CD4-positive, alpha-beta T cell (primary cell): ENCODE results near the gene PDZD8. TPM values are rescaled to one million over a fixed set of nuclear protein-coding genes. Genes with fewer than 3 reads are reported as not detected.

Experiments used
- ATAC-seq: fragments of 200-7000 bp; cut with Tn5 transposase; one replicate; pipeline ENCODE4 v1.10.0; 2022; ENCODE audit warnings: mild to moderate bottlenecking; ENCODE audit not compliant: poor library complexity
- CTCF ChIA-PET: fragments of 350-600 bp; sonication (Branson Sonifier 250); formaldehyde crosslinking; loops from one replicate; lab custom pipeline; 2021; ENCODE audit warnings: antibody characterized with exemption, inconsistent platforms; lab: Charles Lee
- POLR2A ChIA-PET: fragments of 350-600 bp; sonication (Branson Sonifier 250); formaldehyde crosslinking; loops from one replicate; lab custom pipeline; 2021; ENCODE audit warnings: antibody characterized with exemption, inconsistent platforms; lab: Charles Lee
- DNase-seq, 14 experiments: peaks; one replicate each; pipeline ENCODE4 v3.0.0-alpha.2; 2013 to 2020; ENCODE audit warnings: mixed read lengths in 2 of 14
- H3K27ac ChIP-seq, 2 donors: one replicate each; pipeline versions ENCODE4 v1.5.1 to v1.7.0; 2013; ENCODE audit warnings: low read length in 2 of 2, low read depth in 1 of 2, mild to moderate bottlenecking in 1 of 2
- H3K27me3 ChIP-seq, 2 experiments: 1 replicate in 1 of 2; 2 replicates in 1 of 2; pipeline versions ENCODE4 v1.6.1 to v1.7.0; 2013; ENCODE audit warnings: low read length in 2 of 2, control low read depth in 1 of 2, mild to moderate bottlenecking in 1 of 2, moderate library complexity in 1 of 2; ENCODE audit not compliant: insufficient read depth in 2 of 2, control insufficient read depth in 1 of 2
- H3K36me3 ChIP-seq: one replicate; pipeline ENCODE4 v1.6.1; 2013; ENCODE audit warnings: low read length, control low read depth; ENCODE audit not compliant: insufficient read depth
- H3K4me1 ChIP-seq: one replicate; pipeline ENCODE4 v1.6.1; 2013; ENCODE audit warnings: low read length, control low read depth; ENCODE audit not compliant: insufficient read depth
- H3K4me3 ChIP-seq: one replicate; pipeline ENCODE4 v1.5.1; 2013; ENCODE audit warnings: mild to moderate bottlenecking, low read length, moderate library complexity
- H3K9me3 ChIP-seq, 2 experiments: 1 replicate in 1 of 2; 2 replicates in 1 of 2; pipeline versions ENCODE4 v1.6.1 to v1.7.0; 2013; ENCODE audit warnings: low read length in 2 of 2, mild to moderate bottlenecking in 2 of 2, control low read depth in 1 of 2, moderate library complexity in 1 of 2; ENCODE audit not compliant: control insufficient read depth in 1 of 2, insufficient read depth in 1 of 2
- H3K27ac Mint-ChIP-seq: one replicate; pipeline ENCODE4 v1.8.0; 2020; ENCODE audit warnings: mixed read lengths
- H3K27me3 Mint-ChIP-seq: one replicate; pipeline ENCODE4 v1.8.0; 2021; ENCODE audit warnings: mixed read lengths
- H3K36me3 Mint-ChIP-seq: one replicate; pipeline ENCODE4 v1.8.0; 2021; ENCODE audit warnings: low read depth, mixed read lengths
- H3K4me1 Mint-ChIP-seq: one replicate; pipeline ENCODE4 v1.8.0; 2021; ENCODE audit warnings: low read depth, mixed read lengths
- H3K4me3 Mint-ChIP-seq: one replicate; pipeline ENCODE4 v1.8.0; 2020; ENCODE audit warnings: mild to moderate bottlenecking, mixed read lengths
- H3K9me3 Mint-ChIP-seq: one replicate; pipeline ENCODE4 v1.8.0; 2020; ENCODE audit warnings: mixed read lengths
- intact Hi-C, 2 experiments: fragments of 100-400 bp; cut with DNase I in 1 of 2; cut with micrococcal nuclease in 1 of 2; formaldehyde crosslinking; loops; one replicate each; pipeline versions ENCODE4 v1.15.1 to v1.9.0; 2023 to 2025; cut with DNase I, micrococcal nuclease
- total RNA-seq, 174 experiments: library from RNA in 2 of 174; stranded (reverse) in 2 of 174; gene quantifications; one replicate each; pipeline ENCODE4 v1.2.3 and lab custom pipeline; 2021 to 2026
- TF ChIP-seq, protein P1 (sequence below): fragments of 200-600 bp; IDR thresholded peaks from one replicate; pipeline ENCODE4 v1.8.0; 2022; ENCODE audit warnings: antibody characterized with exemption, mild to moderate bottlenecking

Gene PDZD8
- total RNA-seq, 2 experiments from 2014 or later, result 25.2 to 31.1 TPM

DNA sequence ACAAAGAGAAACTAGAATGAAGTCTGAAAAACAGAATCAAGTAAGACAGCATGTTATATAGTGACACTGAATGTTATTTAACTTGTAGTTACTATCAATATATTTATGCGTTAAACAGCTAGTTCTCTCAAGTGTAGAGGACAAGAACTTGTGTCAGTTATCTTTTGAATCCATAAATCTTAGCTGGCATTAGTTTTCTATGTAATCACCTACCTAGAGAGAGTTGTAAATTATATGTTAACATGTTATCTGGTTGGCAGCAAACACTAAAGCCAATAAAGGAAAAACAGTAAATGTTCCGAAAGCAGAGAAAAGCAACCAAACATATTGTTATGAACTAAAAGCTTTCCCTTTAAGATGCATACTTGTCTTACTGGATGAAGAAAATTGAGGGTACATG, 97.6 kb downstream of the PDZD8 start:
- Mint-ChIP-seq H3K27me3 (no peaks in the 10 kb centered on the region), H3K9me3 (no peaks in the 10 kb centered on the region), H3K36me3 (peaks cover 6% of the 10 kb centered on the region), H3K4me1 (no peaks in the 10 kb centered on the region), H3K27ac (no peak overlapping the region), H3K4me3 (no peak overlapping the region)
- Histone ChIP-seq H3K27ac (no peak overlapping the region), H3K4me3 (no peak overlapping the region), H3K4me1 (no peaks in the 10 kb centered on the region), H3K36me3 (no peaks in the 10 kb centered on the region), H3K27me3 (no peaks in the 10 kb centered on the region), H3K9me3 (no peaks in the 10 kb centered on the region)
- TF ChIP-seq, protein P1, sequence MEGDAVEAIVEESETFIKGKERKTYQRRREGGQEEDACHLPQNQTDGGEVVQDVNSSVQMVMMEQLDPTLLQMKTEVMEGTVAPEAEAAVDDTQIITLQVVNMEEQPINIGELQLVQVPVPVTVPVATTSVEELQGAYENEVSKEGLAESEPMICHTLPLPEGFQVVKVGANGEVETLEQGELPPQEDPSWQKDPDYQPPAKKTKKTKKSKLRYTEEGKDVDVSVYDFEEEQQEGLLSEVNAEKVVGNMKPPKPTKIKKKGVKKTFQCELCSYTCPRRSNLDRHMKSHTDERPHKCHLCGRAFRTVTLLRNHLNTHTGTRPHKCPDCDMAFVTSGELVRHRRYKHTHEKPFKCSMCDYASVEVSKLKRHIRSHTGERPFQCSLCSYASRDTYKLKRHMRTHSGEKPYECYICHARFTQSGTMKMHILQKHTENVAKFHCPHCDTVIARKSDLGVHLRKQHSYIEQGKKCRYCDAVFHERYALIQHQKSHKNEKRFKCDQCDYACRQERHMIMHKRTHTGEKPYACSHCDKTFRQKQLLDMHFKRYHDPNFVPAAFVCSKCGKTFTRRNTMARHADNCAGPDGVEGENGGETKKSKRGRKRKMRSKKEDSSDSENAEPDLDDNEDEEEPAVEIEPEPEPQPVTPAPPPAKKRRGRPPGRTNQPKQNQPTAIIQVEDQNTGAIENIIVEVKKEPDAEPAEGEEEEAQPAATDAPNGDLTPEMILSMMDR, result no peak
- intact Hi-C loops, result no loop called here
- no peak for ATAC-seq
- CTCF ChIA-PET, result interaction anchor here (1.4 kb wide), 1 partner anchor 61 kb away, joined by 5 read pairs; no protein-coding TSS in a partner anchor
- POLR2A ChIA-PET, result no interaction called here
- no peak for DNase-seq

- no peaks in the 10 kb centered on the region for H3K27me3 Mint-ChIP-seq
- H3K27ac Mint-ChIP-seq, result no peak overlapping the region
- no peaks in the 10 kb centered on the region for H3K9me3 Mint-ChIP-seq
- ATAC-seq, result no peak
- intact Hi-C loops, result no loop called here
- no peaks in the 10 kb centered on the region for H3K4me1 ChIP-seq
- POLR2A ChIA-PET, result no interaction called here
- TF ChIP-seq, protein P1, result no peak
- H3K36me3 ChIP-seq, result no peaks in the 10 kb centered on the region
- no peaks in the 10 kb centered on the region for H3K36me3 Mint-ChIP-seq
- H3K4me3 Mint-ChIP-seq, result no peak overlapping the region
- CTCF ChIA-PET, result no interaction called here
- H3K27me3 ChIP-seq, result no peaks in the 10 kb centered on the region
- H3K4me3 ChIP-seq, result no peak overlapping the region
- H3K27ac ChIP-seq, result no peak overlapping the region
- H3K4me1 Mint-ChIP-seq, result no peaks in the 10 kb centered on the region
- no peak for DNase-seq
- H3K9me3 ChIP-seq, result no peaks in the 10 kb centered on the region
These were observed 100.1 kb downstream of the PDZD8 start for GRCh38 chr10:117275121-117275520.

DNA sequence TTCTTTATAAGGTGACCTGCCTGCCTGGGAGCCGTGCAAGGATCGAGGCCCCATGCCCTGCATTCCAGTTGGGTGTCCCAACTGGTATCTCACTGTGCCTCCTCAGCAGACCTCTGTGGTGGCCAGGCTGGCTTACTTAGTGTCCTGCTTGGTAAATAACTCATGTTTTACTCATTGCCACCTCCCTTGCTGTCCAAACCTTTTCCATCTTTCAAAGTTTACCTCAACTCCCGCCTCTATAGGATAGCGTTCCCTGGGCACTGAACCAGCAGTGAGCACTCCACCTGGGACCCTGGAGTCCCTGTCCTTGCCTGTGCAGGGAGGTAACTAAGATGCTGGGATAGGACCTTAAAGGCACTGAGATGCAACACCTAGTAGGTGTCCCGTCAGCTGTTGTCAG, 100.7 kb downstream of the PDZD8 start:
- Mint-ChIP-seq H3K9me3 (no peaks in the 10 kb centered on the region), H3K36me3 (no peaks in the 10 kb centered on the region), H3K4me1 (no peaks in the 10 kb centered on the region), H3K27me3 (no peaks in the 10 kb centered on the region), H3K27ac (no peak overlapping the region), H3K4me3 (no peak overlapping the region)
- TF ChIP-seq, protein P1, result no peak
- Histone ChIP-seq H3K4me1 (no peaks in the 10 kb centered on the region), H3K36me3 (no peaks in the 10 kb centered on the region), H3K27ac (no peak overlapping the region), H3K27me3 (no peaks in the 10 kb centered on the region), H3K4me3 (no peak overlapping the region), H3K9me3 (no peaks in the 10 kb centered on the region)
- DNase-seq (no peak), ATAC-seq (no peak)
- intact Hi-C loops, result no loop called here
- ChIA-PET POLR2A (no interaction called here), CTCF (no interaction called here)
